Ectodermal cell (in vitro differentiated cells): ENCODE measurements around the gene ATP13A4.

ENCODE experiments used
- H3K27ac ChIP-seq: 2 replicates; pipeline ENCODE4 v1.7.0; 2013; ENCODE audit warnings: mild to moderate bottlenecking, low read depth, low read length; ENCODE audit not compliant: insufficient read depth, poor library complexity, severe bottlenecking
- H3K27me3 ChIP-seq: 2 replicates; pipeline ENCODE4 v1.7.0; 2013; ENCODE audit warnings: mild to moderate bottlenecking, low read length; ENCODE audit not compliant: insufficient read depth, control insufficient read depth, poor library complexity, severe bottlenecking
- H3K36me3 ChIP-seq: one replicate; pipeline ENCODE4 v1.7.0; 2013; ENCODE audit warnings: low read length; ENCODE audit not compliant: control insufficient read depth, insufficient read depth
- H3K4me1 ChIP-seq: one replicate; pipeline ENCODE4 v1.7.0; 2013; ENCODE audit warnings: low read length; ENCODE audit not compliant: control insufficient read depth, insufficient read depth
- H3K4me3 ChIP-seq: 2 replicates; pipeline ENCODE4 v1.7.0; 2013; ENCODE audit warnings: low read depth, low read length, control low read depth; ENCODE audit not compliant: insufficient read depth
- H3K9me3 ChIP-seq: 2 replicates; pipeline ENCODE4 v1.7.0; 2013; ENCODE audit warnings: mild to moderate bottlenecking, low read length, moderate library complexity; ENCODE audit not compliant: control insufficient read depth
- WGBS, 2 experiments: methylation state at CpG; one replicate each; pipeline ENCODE4 v1.1.7; 2013; ENCODE audit warnings: missing lambda C conversion rate in 2 of 2; 5-methylcytosine and 5-hydroxymethylcytosine counted together

Gene ATP13A4

GRCh38 chr3:193589129-193589528 is 34.4 kb upstream of the ATP13A4 start:
- H3K27me3 ChIP-seq, result no peaks in the 10 kb centered on the region
- H3K4me3 ChIP-seq, result no peak overlapping the region
- 87 to 91% methylated on average over 1 of the region's 1 CpG for WGBS, 2 experiments
- H3K4me1 ChIP-seq, result no peaks in the 10 kb centered on the region
- H3K27ac ChIP-seq, result no peak overlapping the region
- no peaks in the 10 kb centered on the region for H3K9me3 ChIP-seq
- no peaks in the 10 kb centered on the region for H3K36me3 ChIP-seq

- H3K27me3 ChIP-seq, result no peaks in the 10 kb centered on the region
- no peak overlapping the region for H3K4me3 ChIP-seq
- H3K27ac ChIP-seq, result no peak overlapping the region
- H3K9me3 ChIP-seq, result no peaks in the 10 kb centered on the region
- no peaks in the 10 kb centered on the region for H3K36me3 ChIP-seq
- no peaks in the 10 kb centered on the region for H3K4me1 ChIP-seq
Observed at GRCh38 chr3:193586526-193586925, 31.8 kb upstream of the ATP13A4 start.

- no peaks in the 10 kb centered on the region for H3K36me3 ChIP-seq
- no peak overlapping the region for H3K4me3 ChIP-seq
- no peak overlapping the region for H3K27ac ChIP-seq
- H3K9me3 ChIP-seq, result no peaks in the 10 kb centered on the region
- H3K4me1 ChIP-seq, result no peaks in the 10 kb centered on the region
- no peaks in the 10 kb centered on the region for H3K27me3 ChIP-seq
- 95 to 97% methylated on average over 8 to 9 of the region's 9 CpGs for WGBS, 2 experiments
Observed at GRCh38 chr3:193585530-193585929, 30.8 kb upstream of the ATP13A4 start.

- WGBS, 2 experiments, result 76 to 79% methylated on average over 2 of the region's 2 CpGs
- Histone ChIP-seq H3K4me1 (no peaks in the 10 kb centered on the region), H3K9me3 (no peaks in the 10 kb centered on the region), H3K27ac (no peak overlapping the region), H3K27me3 (no peaks in the 10 kb centered on the region), H3K36me3 (no peaks in the 10 kb centered on the region), H3K4me3 (no peak overlapping the region)
Observed at GRCh38 chr3:193574488-193575070, 19.9 kb upstream of the ATP13A4 start.

- WGBS, 2 experiments, result 88 to 89% methylated on average over 3 of the region's 4 CpGs
- H3K4me3 ChIP-seq, result no peak overlapping the region
Observed at GRCh38 chr3:193573403-193574191, 18.9 kb upstream of the ATP13A4 start.

GRCh38 chr3:193572426-193572908 is 17.8 kb upstream of the ATP13A4 start:
- no peak overlapping the region for H3K27ac ChIP-seq
- no peaks in the 10 kb centered on the region for H3K36me3 ChIP-seq
- no peaks in the 10 kb centered on the region for H3K9me3 ChIP-seq
- 22 to 25% methylated on average over 10 of the region's 10 CpGs for WGBS, 2 experiments
- H3K27me3 ChIP-seq, result no peaks in the 10 kb centered on the region
- no peaks in the 10 kb centered on the region for H3K4me1 ChIP-seq
- H3K4me3 ChIP-seq, result no peak overlapping the region

More at GRCh38 chr3:193573403-193574191, 18.9 kb upstream of the ATP13A4 start:
- H3K27ac ChIP-seq, result no peak overlapping the region
- H3K27me3 ChIP-seq, result no peaks in the 10 kb centered on the region
- no peaks in the 10 kb centered on the region for H3K4me1 ChIP-seq
- no peaks in the 10 kb centered on the region for H3K36me3 ChIP-seq
- H3K9me3 ChIP-seq, result no peaks in the 10 kb centered on the region

GRCh38 chr3:193569119-193569518 is 14.4 kb upstream of the ATP13A4 start:
- Histone ChIP-seq H3K4me3 (no peak overlapping the region), H3K4me1 (no peaks in the 10 kb centered on the region), H3K9me3 (no peaks in the 10 kb centered on the region), H3K27ac (no peak overlapping the region), H3K36me3 (no peaks in the 10 kb centered on the region), H3K27me3 (no peaks in the 10 kb centered on the region)
- 89 to 94% methylated on average over 2 of the region's 2 CpGs for WGBS, 2 experiments

GRCh38 chr3:193564012-193564411 is 9.3 kb upstream of the ATP13A4 start:
- Histone ChIP-seq H3K27ac (no peak overlapping the region), H3K36me3 (no peaks in the 10 kb centered on the region), H3K9me3 (no peaks in the 10 kb centered on the region), H3K27me3 (no peaks in the 10 kb centered on the region), H3K4me1 (no peaks in the 10 kb centered on the region), H3K4me3 (no peak overlapping the region)
- WGBS, 2 experiments, result 94 to 95% methylated on average over 1 of the region's 1 CpG

GRCh38 chr3:193563426-193563825 is 8.7 kb upstream of the ATP13A4 start:
- Histone ChIP-seq H3K4me1 (no peaks in the 10 kb centered on the region), H3K36me3 (no peaks in the 10 kb centered on the region)
- 92% methylated on average over 1 to 2 of the region's 3 CpGs for WGBS, 2 experiments

GRCh38 chr3:193560870-193561269 is 6.2 kb upstream of the ATP13A4 start:
- Histone ChIP-seq H3K27ac (no peak overlapping the region), H3K4me3 (no peak overlapping the region), H3K36me3 (no peaks in the 10 kb centered on the region), H3K4me1 (no peaks in the 10 kb centered on the region), H3K27me3 (no peaks in the 10 kb centered on the region), H3K9me3 (no peaks in the 10 kb centered on the region)
- 91 to 92% methylated on average over 4 of the region's 4 CpGs for WGBS, 2 experiments

More at GRCh38 chr3:193563426-193563825, 8.7 kb upstream of the ATP13A4 start:
- Histone ChIP-seq H3K27ac (no peak overlapping the region), H3K4me3 (no peak overlapping the region), H3K27me3 (no peaks in the 10 kb centered on the region), H3K9me3 (no peaks in the 10 kb centered on the region)
